CD4-positive, alpha-beta T cell (primary cell): ENCODE measurements around the gene TBC1D17. TPM values are rescaled to one million over a fixed set of nuclear protein-coding genes. Genes with fewer than 3 reads are reported as not detected.
A peak's percentile ranks its signal among the peaks of the same experiment; 100 is the strongest.

Source experiments
- ATAC-seq: fragments of 200-7000 bp; cut with Tn5 transposase; one replicate; pipeline ENCODE4 v1.10.0; 2022; ENCODE audit warnings: mild to moderate bottlenecking; ENCODE audit not compliant: poor library complexity
- CTCF ChIA-PET: fragments of 350-600 bp; sonication (Branson Sonifier 250); formaldehyde crosslinking; loops from one replicate; lab custom pipeline; 2021; ENCODE audit warnings: antibody characterized with exemption, inconsistent platforms; lab: Charles Lee
- POLR2A ChIA-PET: fragments of 350-600 bp; sonication (Branson Sonifier 250); formaldehyde crosslinking; loops from one replicate; lab custom pipeline; 2021; ENCODE audit warnings: antibody characterized with exemption, inconsistent platforms; lab: Charles Lee
- DNase-seq, 14 experiments: peaks; one replicate each; pipeline ENCODE4 v3.0.0-alpha.2; 2013 to 2020; ENCODE audit warnings: mixed read lengths in 2 of 14
- H3K27ac ChIP-seq, 2 donors: one replicate each; pipeline versions ENCODE4 v1.5.1 to v1.7.0; 2013; ENCODE audit warnings: low read length in 2 of 2, low read depth in 1 of 2, mild to moderate bottlenecking in 1 of 2
- H3K27me3 ChIP-seq, 2 experiments: 1 replicate in 1 of 2; 2 replicates in 1 of 2; pipeline versions ENCODE4 v1.6.1 to v1.7.0; 2013; ENCODE audit warnings: low read length in 2 of 2, control low read depth in 1 of 2, mild to moderate bottlenecking in 1 of 2, moderate library complexity in 1 of 2; ENCODE audit not compliant: insufficient read depth in 2 of 2, control insufficient read depth in 1 of 2
- H3K36me3 ChIP-seq: one replicate; pipeline ENCODE4 v1.6.1; 2013; ENCODE audit warnings: low read length, control low read depth; ENCODE audit not compliant: insufficient read depth
- H3K4me1 ChIP-seq: one replicate; pipeline ENCODE4 v1.6.1; 2013; ENCODE audit warnings: low read length, control low read depth; ENCODE audit not compliant: insufficient read depth
- H3K4me3 ChIP-seq: one replicate; pipeline ENCODE4 v1.5.1; 2013; ENCODE audit warnings: mild to moderate bottlenecking, low read length, moderate library complexity
- H3K9me3 ChIP-seq, 2 experiments: 1 replicate in 1 of 2; 2 replicates in 1 of 2; pipeline versions ENCODE4 v1.6.1 to v1.7.0; 2013; ENCODE audit warnings: low read length in 2 of 2, mild to moderate bottlenecking in 2 of 2, control low read depth in 1 of 2, moderate library complexity in 1 of 2; ENCODE audit not compliant: control insufficient read depth in 1 of 2, insufficient read depth in 1 of 2
- H3K27ac Mint-ChIP-seq: one replicate; pipeline ENCODE4 v1.8.0; 2020; ENCODE audit warnings: mixed read lengths
- H3K27me3 Mint-ChIP-seq: one replicate; pipeline ENCODE4 v1.8.0; 2021; ENCODE audit warnings: mixed read lengths
- H3K36me3 Mint-ChIP-seq: one replicate; pipeline ENCODE4 v1.8.0; 2021; ENCODE audit warnings: low read depth, mixed read lengths
- H3K4me1 Mint-ChIP-seq: one replicate; pipeline ENCODE4 v1.8.0; 2021; ENCODE audit warnings: low read depth, mixed read lengths
- H3K4me3 Mint-ChIP-seq: one replicate; pipeline ENCODE4 v1.8.0; 2020; ENCODE audit warnings: mild to moderate bottlenecking, mixed read lengths
- H3K9me3 Mint-ChIP-seq: one replicate; pipeline ENCODE4 v1.8.0; 2020; ENCODE audit warnings: mixed read lengths
- CTCF ChIP-seq: fragments of 200-600 bp; IDR thresholded peaks from one replicate; pipeline ENCODE4 v1.8.0; 2022; ENCODE audit warnings: antibody characterized with exemption, mild to moderate bottlenecking
- intact Hi-C, 2 experiments: fragments of 100-400 bp; cut with DNase I in 1 of 2; cut with micrococcal nuclease in 1 of 2; formaldehyde crosslinking; loops; one replicate each; pipeline versions ENCODE4 v1.15.1 to v1.9.0; 2023 to 2025; cut with DNase I, micrococcal nuclease
- total RNA-seq, 174 experiments: library from RNA in 2 of 174; stranded (reverse) in 2 of 174; gene quantifications; one replicate each; pipeline ENCODE4 v1.2.3 and lab custom pipeline; 2021 to 2026

Gene TBC1D17
- total RNA-seq, 2 experiments from 2014 or later: 35.5 to 35.8 TPM

DNA sequence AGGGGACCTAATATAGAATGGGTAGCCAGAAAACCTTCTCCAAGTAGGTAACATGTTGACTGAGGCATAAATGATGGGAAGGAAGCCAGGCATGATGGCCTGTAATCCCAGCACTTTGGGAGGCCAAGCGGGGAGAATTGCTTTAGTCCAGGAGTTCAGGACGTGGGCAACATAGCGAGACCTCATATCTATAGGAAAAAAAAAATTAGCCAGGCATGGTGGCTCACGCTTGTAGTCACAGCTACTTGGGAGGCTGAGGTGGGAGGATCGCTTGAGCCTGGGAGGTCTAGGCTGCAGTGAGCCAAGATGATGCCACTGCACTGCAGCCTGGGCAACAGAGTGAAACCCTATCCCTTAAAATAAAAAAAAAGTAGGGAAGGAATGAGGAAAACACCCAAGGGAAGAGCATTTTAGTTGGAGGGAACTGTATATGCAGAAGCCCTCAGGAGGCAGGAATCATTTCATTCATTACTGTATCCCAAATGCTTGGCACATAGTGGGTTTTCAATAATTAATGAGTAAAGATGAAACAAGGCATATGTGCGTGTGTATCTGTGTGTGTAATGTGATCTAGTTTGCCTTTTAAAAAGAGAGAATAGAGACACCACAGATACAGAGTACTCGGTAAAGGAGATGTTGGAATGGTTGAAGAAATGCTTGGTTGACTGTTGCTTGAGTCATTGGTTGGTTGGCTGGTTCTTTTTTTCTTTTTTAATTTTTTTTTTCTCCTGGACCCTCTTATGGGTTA is 54.0 kb downstream of the TBC1D17 start:
- intact Hi-C loops: loop anchor here (5.0 kb wide), 2 partner anchors 34 to 581 kb away; partner anchors contain the start of genes ASPDH (in 1 of the 2), IL4I1 (in 1 of the 2) and JOSD2 (in 1 of the 2)
- no peak for ATAC-seq
- peak overlapping the region; percentile 26 for H3K4me3 Mint-ChIP-seq
- peaks cover 60% of the 10 kb centered on the region for H3K4me1 Mint-ChIP-seq
- Histone ChIP-seq H3K27ac (no peak overlapping the region), H3K27me3 (no peaks in the 10 kb centered on the region), H3K36me3 (peaks cover 12% of the 10 kb centered on the region), H3K4me3 (no peak overlapping the region), H3K9me3 (peaks cover 0 to 4% of the 10 kb centered on the region in 2 experiments), H3K4me1 (peaks cover 64% of the 10 kb centered on the region)
- H3K36me3 Mint-ChIP-seq: peaks cover 29% of the 10 kb centered on the region
- no peaks in the 10 kb centered on the region for H3K9me3 Mint-ChIP-seq
- DNase-seq: no peak
- POLR2A ChIA-PET: no interaction called here
- CTCF ChIA-PET: no interaction called here
- H3K27ac Mint-ChIP-seq: peak overlapping the region; percentile 10
- TF ChIP-seq CTCF: no peak
- peaks cover 5% of the 10 kb centered on the region for H3K27me3 Mint-ChIP-seq

DNA sequence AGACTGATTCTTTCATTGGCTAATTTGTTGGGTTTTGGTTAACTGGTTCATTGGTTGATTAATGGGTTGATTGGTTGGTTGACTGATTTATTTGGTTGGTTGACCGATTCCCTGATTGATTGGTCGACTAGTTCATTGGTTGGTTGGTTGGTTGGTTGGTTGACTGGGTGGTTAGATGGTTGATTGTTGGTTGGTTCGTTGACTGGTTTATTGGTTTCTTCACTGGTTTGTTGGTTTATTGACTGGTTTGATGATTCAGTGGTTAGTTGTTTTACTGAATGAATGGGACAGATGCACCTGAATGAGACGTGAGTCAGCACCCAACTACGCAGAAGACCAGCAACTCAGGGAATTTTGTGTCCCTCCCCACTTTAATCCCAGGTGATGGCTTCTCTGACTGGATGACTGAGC is 54.5 kb downstream of the TBC1D17 start:
- Mint-ChIP-seq H3K27me3 (peaks cover 5% of the 10 kb centered on the region), H3K27ac (no peak overlapping the region), H3K4me1 (peaks cover 56% of the 10 kb centered on the region), H3K4me3 (peak overlapping the region; percentile 8), H3K36me3 (peaks cover 26% of the 10 kb centered on the region), H3K9me3 (no peaks in the 10 kb centered on the region)
- no peak for TF ChIP-seq CTCF
- Histone ChIP-seq H3K27me3 (no peaks in the 10 kb centered on the region), H3K9me3 (peaks cover 0 to 4% of the 10 kb centered on the region in 2 experiments), H3K27ac (no peak overlapping the region), H3K4me3 (no peak overlapping the region), H3K4me1 (peaks cover 58% of the 10 kb centered on the region), H3K36me3 (peaks cover 7% of the 10 kb centered on the region)
- ATAC-seq (no peak), DNase-seq (no peak)
- CTCF ChIA-PET: no interaction called here
- intact Hi-C loops: loop anchor here (5.0 kb wide), 2 partner anchors 35 to 580 kb away; partner anchors contain the start of genes ASPDH (in 1 of the 2), IL4I1 (in 1 of the 2) and JOSD2 (in 1 of the 2)
- POLR2A ChIA-PET: no interaction called here

- Histone ChIP-seq H3K4me3 (peak overlapping the region; percentile 39), H3K27me3 (no peaks in the 10 kb centered on the region), H3K4me1 (peaks cover 55% of the 10 kb centered on the region), H3K36me3 (peaks cover under 1% of the 10 kb centered on the region), H3K27ac (peak overlapping the region in 1 of 2 donors; percentile 29), H3K9me3 (peaks cover 0 to 4% of the 10 kb centered on the region in 2 experiments)
- Mint-ChIP-seq H3K36me3 (peaks cover 19% of the 10 kb centered on the region), H3K9me3 (no peaks in the 10 kb centered on the region), H3K4me1 (peaks cover 49% of the 10 kb centered on the region), H3K27ac (no peak overlapping the region), H3K27me3 (peaks cover 5% of the 10 kb centered on the region), H3K4me3 (peak overlapping the region; percentile 54)
- ChIA-PET POLR2A (no interaction called here), CTCF (no interaction called here)
- DNase-seq: peak in 13 of 14 experiments; percentile 14 to 78 (median 45)
- TF ChIP-seq CTCF: no peak
- intact Hi-C loops: loop anchor here (5.0 kb wide), 2 partner anchors 35 to 580 kb away; partner anchors contain the start of genes ASPDH (in 1 of the 2), IL4I1 (in 1 of the 2) and JOSD2 (in 1 of the 2)
- no peak for ATAC-seq
Observed at GRCh38 chr19:49932731-49933131, 55.2 kb downstream of the TBC1D17 start.
